Body of pancreas (tissue), 4 donors: Measurements from ENCODE around the gene THSD7B. TPM values are rescaled to one million over a fixed set of nuclear protein-coding genes. Genes with fewer than 3 reads are reported as not detected.

Experiments
- ATAC-seq: fragments of 150-250 bp; one replicate; pipeline ENCODE4 v1.9.1; 2016
- DNase-seq, 4 donors: peaks; one replicate each; pipeline ENCODE4 v3.0.0-alpha.2; 2019
- H3K27ac ChIP-seq, 4 donors: fragments of 200-600 bp; sonication (generic); 1 replicate in 3 of 4; 2 replicates in 1 of 4; pipeline versions ENCODE4 v1.5.1 to v1.6.1; 2016 to 2019; ENCODE audit warnings: mild to moderate bottlenecking in 1 of 4, mixed read lengths in 1 of 4, moderate library complexity in 1 of 4
- H3K27me3 ChIP-seq, 2 donors: fragments of 200-600 bp; sonication (generic); one replicate each; pipeline ENCODE4 v1.6.0; 2016; ENCODE audit warnings: mild to moderate bottlenecking in 1 of 2
- H3K36me3 ChIP-seq, 2 donors: fragments of 200-600 bp; sonication (generic); replicated peaks in 1 of 2; 2 replicates each; pipeline ENCODE4 v1.5.1; 2016; ENCODE audit warnings: low read depth in 2 of 2; ENCODE audit not compliant: insufficient read depth in 1 of 2
- H3K4me1 ChIP-seq: fragments of 200-600 bp; sonication (generic); one replicate; pipeline ENCODE4 v1.6.0; 2016
- H3K4me3 ChIP-seq, 2 donors: fragments of 200-600 bp; sonication (generic); 1 replicate in 1 of 2; 2 replicates in 1 of 2; pipeline ENCODE4 v1.5.1; 2016 to 2019
- H3K9me3 ChIP-seq, 3 donors: fragments of 200-600 bp; sonication (generic); 1 replicate in 2 of 3; 2 replicates in 1 of 3; pipeline ENCODE4 v1.5.1; 2016
- CTCF ChIP-seq, 7 experiments: fragments of 450-650 bp in 4 of 7; fragments of 200-600 bp in 3 of 7; sonication (generic) in 3 of 7; IDR thresholded peaks; one replicate each; pipeline ENCODE4 v1.5.1; 2016 to 2019; ENCODE audit warnings: antibody characterized with exemption in 7 of 7
- POLR2A ChIP-seq, 3 donors: fragments of 450-650 bp; IDR thresholded peaks; one replicate each; pipeline ENCODE4 v1.6.1; 2016; ENCODE audit warnings: antibody characterized with exemption in 3 of 3, mild to moderate bottlenecking in 2 of 3
- whole genome bisulfite sequencing, 2 donors: methylation state at CpG; one replicate each; pipeline ENCODE4 v1.1.5; 2017; 5-methylcytosine and 5-hydroxymethylcytosine counted together
- intact Hi-C: fragments of 100-400 bp; cut with DNase I; formaldehyde crosslinking; loops from one replicate; pipeline ENCODE4 v1.15.1; 2023
- total RNA-seq, 2 donors: library from RNA; depleted of rRNA; stranded (reverse); fragments of >200 nt; gene quantifications; one replicate each; pipeline ENCODE4 v1.1.0, GENCODE V29; 2016

THSD7B gene
- total RNA-seq, 2 donors from 2014 or later, result 0.26 to 0.33 TPM

GRCh38 chr2:137182071-137182470 lies 416.7 kb downstream of the THSD7B start:
- no peak overlapping the region for H3K4me3 ChIP-seq
- H3K4me1 ChIP-seq, result no peaks in the 10 kb centered on the region
- WGBS, 2 donors, result 33 to 52% methylated on average over 3 of the region's 3 CpGs
- H3K9me3 ChIP-seq, result no peaks in the 10 kb centered on the region
- H3K27ac ChIP-seq, result no peak overlapping the region
- no peaks in the 10 kb centered on the region for H3K36me3 ChIP-seq
- no peak for ATAC-seq
- no peak for DNase-seq
- no peak for TF ChIP-seq CTCF (IDR thresholded peaks at IDR 0.05)
- no peak for TF ChIP-seq POLR2A (IDR thresholded peaks at IDR 0.05)
- intact Hi-C loops, result no loop called here
- no peaks in the 10 kb centered on the region for H3K27me3 ChIP-seq

- Histone ChIP-seq H3K4me3 (no peak overlapping the region), H3K27me3 (no peaks in the 10 kb centered on the region), H3K27ac (no peak overlapping the region), H3K4me1 (no peaks in the 10 kb centered on the region), H3K9me3 (no peaks in the 10 kb centered on the region), H3K36me3 (no peaks in the 10 kb centered on the region)
- no peak for TF ChIP-seq CTCF (IDR thresholded peaks at IDR 0.05)
- TF ChIP-seq POLR2A (IDR thresholded peaks at IDR 0.05), result no peak
- intact Hi-C loops, result no loop called here
- DNase-seq (no peak), ATAC-seq (no peak)
- 63 to 74% methylated on average over 3 of the region's 3 CpGs for WGBS, 2 donors
Measured at GRCh38 chr2:137183206-137183898, 418.0 kb downstream of the THSD7B start.

- Histone ChIP-seq H3K4me3 (no peak overlapping the region), H3K36me3 (no peaks in the 10 kb centered on the region), H3K27me3 (no peaks in the 10 kb centered on the region), H3K4me1 (no peaks in the 10 kb centered on the region), H3K9me3 (no peaks in the 10 kb centered on the region), H3K27ac (no peak overlapping the region)
- ATAC-seq, result no peak
- 78 to 82% methylated on average over 3 of the region's 3 CpGs for WGBS, 2 donors
- DNase-seq, result no peak
- TF ChIP-seq POLR2A (IDR thresholded peaks at IDR 0.05) (no peak), CTCF (IDR thresholded peaks at IDR 0.05) (no peak)
- intact Hi-C loops, result no loop called here
Measured at GRCh38 chr2:137185378-137186078, 420.2 kb downstream of the THSD7B start.

GRCh38 chr2:137187216-137187615 lies 421.9 kb downstream of the THSD7B start:
- DNase-seq (no peak), ATAC-seq (no peak)
- no peak for TF ChIP-seq POLR2A (IDR thresholded peaks at IDR 0.05)
- TF ChIP-seq CTCF (IDR thresholded peaks at IDR 0.05), result no peak
- WGBS, 2 donors, result 58 to 74% methylated on average over 2 of the region's 2 CpGs
- no peaks in the 10 kb centered on the region for H3K27me3 ChIP-seq
- H3K27ac ChIP-seq, result no peak overlapping the region
- no peaks in the 10 kb centered on the region for H3K4me1 ChIP-seq
- no peaks in the 10 kb centered on the region for H3K36me3 ChIP-seq
- no peaks in the 10 kb centered on the region for H3K9me3 ChIP-seq
- intact Hi-C loops, result no loop called here
- no peak overlapping the region for H3K4me3 ChIP-seq
